K562 (cell line): Measurements from ENCODE around the gene MMEL1. TPM values are rescaled to one million over a fixed set of nuclear protein-coding genes. Genes with fewer than 3 reads are reported as not detected.

Experiments used
- ATAC-seq: fragments of 200-7000 bp; cut with Tn5 transposase; 3 replicates; pipeline ENCODE4 v1.9.1; 2020; ENCODE audit warnings: moderate library complexity
- BruUV-seq: library from RNA; stranded (reverse); fragments of 400-500 nt; replicated peaks from 2 replicates; lab custom pipeline; 2021; lab: Mats Ljungman, UMichigan
- CTCF ChIA-PET: fragments of 300-600 bp; formaldehyde crosslinking; extraction: SDS; loops from one replicate; lab custom pipeline; 2021; ENCODE audit warnings: low intra/inter-chr PET ratio; lab: Yijun Ruan, JAX
- POLR2A ChIA-PET: fragments of 300-600, 350-650 bp; sonication (Branson Sonifier 250); formaldehyde crosslinking; extraction: SDS; loops from one replicate; lab custom pipeline; 2021; ENCODE audit warnings: antibody characterized with exemption, inconsistent platforms; lab: Yijun Ruan, JAX
- DNase-seq, 4 experiments: peaks; one replicate each; pipeline versions ENCODE4 v3.0.0 to v3.0.0-alpha.2; 2011 to 2018; ENCODE audit warnings: low spot score in 3 of 4, mixed read lengths in 3 of 4; ENCODE audit errors: extremely low read depth in 1 of 4
- FAIRE-seq: peaks from 2 replicates; lab custom pipeline; 2011; peaks lifted over from hg19 to GRCh38; lab: Jason Lieb, UNC
- H2AFZ ChIP-seq: 2 replicates; pipeline ENCODE4 v1.6.0; 2011; ENCODE audit warnings: low read depth, low read length, control low read depth, inconsistent platforms
- H3K27ac ChIP-seq: fragments of 200-600 bp; 3 replicates; pipeline ENCODE4 v1.8.0; 2011; ENCODE audit warnings: low read depth, mild to moderate bottlenecking, control low read depth, inconsistent platforms, low read length, moderate library complexity, mixed read lengths; ENCODE audit errors: extremely low read depth
- H3K27me3 ChIP-seq, 2 experiments: fragments of 300-600 bp in 1 of 2; 2 replicates in 1 of 2; 3 replicates in 1 of 2; pipeline versions ENCODE4 v1.6.0 to v1.8.0; 2011; ENCODE audit warnings: inconsistent platforms in 2 of 2, low read length in 2 of 2, mild to moderate bottlenecking in 1 of 2, mixed read lengths in 1 of 2, moderate library complexity in 1 of 2; ENCODE audit not compliant: control insufficient read depth in 2 of 2, insufficient read depth in 2 of 2
- H3K36me3 ChIP-seq: fragments of 300-600 bp; 3 replicates; pipeline ENCODE4 v1.8.0; 2011; ENCODE audit warnings: mild to moderate bottlenecking, low read length, inconsistent platforms; ENCODE audit not compliant: control insufficient read depth, insufficient read depth
- H3K4me1 ChIP-seq, 2 experiments: fragments of 200-600 bp in 1 of 2; replicated peaks in 1 of 2; 2 replicates in 1 of 2; 3 replicates in 1 of 2; pipeline versions ENCODE4 v1.5.1 to v1.8.0; 2011; ENCODE audit warnings: inconsistent platforms in 2 of 2, low read length in 2 of 2, mild to moderate bottlenecking in 1 of 2, mixed read lengths in 1 of 2, moderate library complexity in 1 of 2; ENCODE audit not compliant: control insufficient read depth in 2 of 2, insufficient read depth in 2 of 2
- H3K4me2 ChIP-seq: 2 replicates; pipeline ENCODE4 v1.6.1; 2011; ENCODE audit warnings: low read length, control low read depth, inconsistent platforms, mixed read lengths; ENCODE audit not compliant: insufficient read depth
- H3K4me3 ChIP-seq: fragments of 200-600 bp; sonication (generic), shearing (Covaris generic); 2 replicates; pipeline ENCODE4 v1.5.1; 2016; ENCODE audit warnings: control low read depth, inconsistent platforms
- H3K79me2 ChIP-seq: fragments of 200-600 bp; 3 replicates; pipeline ENCODE4 v1.8.0; 2011; ENCODE audit warnings: low read length, inconsistent platforms; ENCODE audit not compliant: control insufficient read depth, insufficient read depth
- H3K9ac ChIP-seq, 2 experiments: 2 replicates each; pipeline versions ENCODE4 v1.6.0 to v1.6.1; 2011; ENCODE audit warnings: low read depth in 2 of 2, low read length in 2 of 2, control low read depth in 1 of 2, inconsistent platforms in 1 of 2, mild to moderate bottlenecking in 1 of 2, mixed read lengths in 1 of 2; ENCODE audit not compliant: insufficient read depth in 1 of 2
- H3K9me1 ChIP-seq: one replicate; pipeline ENCODE4 v1.6.0; 2011; ENCODE audit warnings: inconsistent platforms, mild to moderate bottlenecking, low read length, moderate library complexity; ENCODE audit not compliant: control insufficient read depth, insufficient read depth
- H3K9me3 ChIP-seq: replicated peaks from 2 replicates; pipeline ENCODE4 v1.5.1; 2011; ENCODE audit warnings: low read depth, low read length, inconsistent platforms; ENCODE audit not compliant: control insufficient read depth, insufficient read depth
- H4K20me1 ChIP-seq: replicated peaks from 2 replicates; pipeline ENCODE4 v1.6.1; 2011; ENCODE audit warnings: low read length, inconsistent platforms, mixed read lengths; ENCODE audit not compliant: control insufficient read depth, insufficient read depth
- CBX5 ChIP-seq: IDR thresholded peaks from 2 replicates; pipeline ENCODE4 v1.6.1; 2014; ENCODE audit warnings: low read depth, borderline replicate concordance
- CTCF ChIP-seq, 3 experiments: IDR thresholded peaks in 2 of 3; conservative IDR thresholded peaks in 1 of 3; 2 replicates each; pipeline ENCODE4 v1.5.1; 2011 to 2012; ENCODE audit warnings: low read length in 3 of 3, mild to moderate bottlenecking in 3 of 3, control low read depth in 2 of 3, improper control_type of control experiment in 1 of 3, inconsistent platforms in 1 of 3, low read depth in 1 of 3, mixed read lengths in 1 of 3, moderate library complexity in 1 of 3; ENCODE audit not compliant: insufficient read depth in 2 of 3
- FOXM1 ChIP-seq, 2 experiments: fragments of 450-650 bp in 1 of 2; sonication (generic) in 1 of 2; formaldehyde crosslinking in 1 of 2; IDR thresholded peaks; 2 replicates each; pipeline versions ENCODE4 v1.6.1 to v1.9.0; 2017 to 2022; ENCODE audit warnings: low read depth in 2 of 2, mild to moderate bottlenecking in 2 of 2, missing genetic modification reagents in 1 of 2, moderate library complexity in 1 of 2
- GTF2E2 ChIP-seq: fragments of 200-800 bp; sonication (Bioruptor generic); IDR thresholded peaks from 2 replicates; pipeline ENCODE4 v1.6.1; 2016; ENCODE audit warnings: missing genetic modification characterization, missing compliant biosample characterization
- MITF ChIP-seq: IDR thresholded peaks from 2 replicates; pipeline ENCODE4 v1.6.1; 2014; ENCODE audit warnings: antibody characterized with exemption
- RNF219 ChIP-seq: fragments of 250-450 bp; sonication (Bioruptor Pico); IDR thresholded peaks from 2 replicates; pipeline ENCODE4 v1.5.0; 2022; ENCODE audit warnings: mild to moderate bottlenecking
- SP1 ChIP-seq: sonication (generic); formaldehyde crosslinking; IDR thresholded peaks from 2 replicates; pipeline ENCODE4 v1.8.1; 2022; ENCODE audit warnings: mild to moderate bottlenecking, missing genetic modification reagents
- SRSF7 ChIP-seq: fragments of 200-400 bp; formaldehyde crosslinking; optimal IDR thresholded peaks from 2 replicates; pipeline ENCODE3; 2017; ENCODE audit warnings: mild to moderate bottlenecking, low read depth, low read length
- ZFX ChIP-seq: sonication (generic); formaldehyde crosslinking; IDR thresholded peaks from 2 replicates; pipeline ENCODE4 v1.8.0; 2022; ENCODE audit warnings: mild to moderate bottlenecking, missing genetic modification reagents, moderate library complexity
- ZNF695 ChIP-seq: fragments of 450-650 bp; formaldehyde crosslinking; IDR thresholded peaks from 2 replicates; pipeline ENCODE4 v1.4.0; 2020; ENCODE audit warnings: mild to moderate bottlenecking, moderate library complexity
- ZNF76 ChIP-seq: fragments of 250-450 bp; sonication (Bioruptor Pico); IDR thresholded peaks from 2 replicates; pipeline ENCODE4 v1.4.0; 2020; ENCODE audit warnings: mild to moderate bottlenecking, moderate library complexity, borderline replicate concordance
- WGBS: fragments of 100-300 bp; shearing (Covaris generic); methylation state at CpG from one replicate; pipeline ENCODE4 v1.1.6; 2016; ENCODE audit warnings: low coverage, mixed read lengths; ENCODE audit not compliant: insufficient coverage; ENCODE audit errors: missing lambda C conversion rate; 5-methylcytosine and 5-hydroxymethylcytosine counted together
- in situ Hi-C: fragments of 300-500 bp; cut with MboI; formaldehyde crosslinking; loops from 4 replicates; pipeline ENCODE4 v1.15.0; 2018; ENCODE audit warnings: inconsistent platforms, mixed read lengths
- intact Hi-C: fragments of 100-400 bp; cut with micrococcal nuclease; formaldehyde crosslinking; loops from 2 replicates; pipeline ENCODE4 v1.14.2; 2022
- polyA plus RNA-seq, 8 experiments: library from polyadenylated mRNA; depleted of rRNA in 4 of 8; stranded (reverse) in 5 of 8; unstranded in 3 of 8; fragments of >200 nt; fragmentation: Nextera tagmentation in 2 of 8; fragmentation: Illumina TruSeq in 1 of 8; extraction: Ambion mirVana in 2 of 8; extraction: Trizol in 1 of 8; gene quantifications; 2 replicates each; pipeline versions ENCODE4 v1.2.1 to v1.2.3, GENCODE V29; 2011 to 2014; ENCODE audit warnings: inconsistent platforms in 1 of 8, missing spikeins in 1 of 8
- total RNA-seq, 7 experiments: library from RNA; depleted of rRNA in 6 of 7; stranded (reverse); fragments of >200 nt in 6 of 7; fragmentation: Illumina TruSeq in 2 of 7; extraction: Trizol in 2 of 7; gene quantifications; 2 replicates each; pipeline versions ENCODE4 v1.2.1 to v1.2.3, GENCODE V29; 2011 to 2021; ENCODE audit warnings: low replicate concordance in 1 of 7

The MMEL1 gene
- total and polyA plus RNA-seq, 9 of the 15 experiments (the other 6 are each of a cell fraction or from before 2014, with no cell fraction given), result not detected

GRCh38 chr1:2547210-2548067 is 85.4 kb downstream of the MMEL1 start (continued):
- TF ChIP-seq MITF, result no peak

DNA sequence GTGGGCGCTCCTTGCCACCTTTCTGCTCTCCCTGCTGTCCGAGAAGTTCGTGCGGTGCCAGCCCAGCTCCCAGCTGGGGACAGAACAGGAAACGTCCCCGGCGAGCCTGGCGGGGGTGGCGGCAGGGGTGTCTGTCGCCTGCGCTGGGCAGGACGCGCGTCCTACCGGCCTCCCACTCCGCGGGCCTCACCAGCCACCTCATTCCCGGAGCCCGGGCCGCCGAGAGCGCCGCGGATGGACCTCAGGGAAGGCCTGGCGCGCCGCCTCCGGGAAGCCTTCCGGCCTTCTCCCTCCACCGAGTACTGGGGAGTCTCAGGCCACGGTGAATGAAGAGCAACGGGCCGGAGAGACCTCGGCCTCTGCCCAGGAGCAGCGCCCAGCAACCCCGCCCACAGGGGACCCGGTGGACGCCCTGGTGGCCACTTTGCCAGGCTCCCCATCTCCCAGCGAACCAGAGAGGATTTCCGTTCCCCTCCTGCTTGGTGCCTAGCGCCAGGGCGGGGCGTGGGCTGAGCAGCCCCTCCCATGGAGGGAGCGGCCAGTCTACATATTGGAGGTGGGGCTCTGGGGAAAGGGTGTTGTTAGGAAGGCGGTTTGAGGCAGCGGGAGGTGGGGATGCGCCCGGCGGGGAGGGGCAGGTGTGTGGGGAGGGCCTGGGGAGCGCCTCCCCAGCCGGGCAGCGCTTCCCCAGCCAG is 86.2 kb downstream of the MMEL1 start:
- DNase-seq, result peak; percentile 92 to 98 (median 96)
- ChIA-PET POLR2A (interaction anchor here (0.6 to 1.7 kb wide), 12 partner anchors 10 to 345 kb away, joined by 3 to 6 read pairs (median 4); partner anchors contain the start of genes PANK4 and TNFRSF14), CTCF (interaction anchor here (3.0 kb wide), 1 partner anchor 133 kb away, joined by 36 read pairs; the partner anchor contains the start of gene PEX10)
- WGBS, result under 1% methylated on average over 46 of the region's 52 CpGs
- peak; percentile 85 for ATAC-seq
- Histone ChIP-seq H4K20me1 (no peaks in the 10 kb centered on the region; the same call in 1 of the 2 replicates), H3K79me2 (peaks cover 9% of the 10 kb centered on the region; the same call in 1 of the 3 replicates), H3K9me3 (no peaks in the 10 kb centered on the region), H3K27ac (peak overlapping the region; percentile 79), H3K4me3 (peak overlapping the region; percentile 62), H3K36me3 (no peaks in the 10 kb centered on the region), H3K4me2 (peak overlapping the region; percentile 87), H3K9me1 (peaks cover 7% of the 10 kb centered on the region), H2AFZ (peak overlapping the region; percentile 77), H3K9ac (peak overlapping the region; percentile 66 to 87), H3K4me1 (peaks cover 64 to 85% of the 10 kb centered on the region in 2 experiments), H3K27me3 (no peaks in the 10 kb centered on the region)
- intact Hi-C loops, result loop anchor here (1.0 to 10.0 kb wide), 4 partner anchors 20 to 352 kb away; partner anchors contain the start of genes FAAP20, PANK4 and PRXL2B
- in situ Hi-C loops, result loop anchor here (25.0 kb wide), 1 partner anchor 359 kb away; the partner anchor contains the start of gene FAAP20
- peak; percentile 96 for FAIRE-seq
- BruUV-seq, result TSS peak; percentile 90
- TF ChIP-seq CTCF (IDR thresholded peaks at IDR 0.05 in 2 of 3, conservative IDR thresholded peaks at IDR 0.05 in 1 of 3; ENCODE audit: insufficient read depth in 2 of 3, low read depth in 1 of 3, low read length in 3 of 3), result peak in 1 of 3 experiments; percentile 20; a peak in 2 of 6 replicates
- TF ChIP-seq GTF2E2 (tag), result 0 out of 2 replicates have a peak, but pooled peaks have one; percentile 30
- TF ChIP-seq SRSF7, result no peak
- peak; percentile 74 for TF ChIP-seq ZFX (CRISPR knock-in tag)
- no peak for TF ChIP-seq CBX5
- no peak for TF ChIP-seq RNF219 (CRISPR knock-in tag)
- TF ChIP-seq SP1, result peak; percentile 71
- no peak for TF ChIP-seq FOXM1 (IDR thresholded peaks at IDR 0.05; ENCODE audit: low read depth)
- peak; percentile 73; the same call in 1 of the 2 replicates for TF ChIP-seq FOXM1 (CRISPR knock-in tag; IDR thresholded peaks at IDR 0.05; ENCODE audit: low read depth)
- TF ChIP-seq ZNF695 (CRISPR knock-in tag), result 0 out of 2 replicates have a peak, but pooled peaks have one; percentile 25
- peak; percentile 56; the same call in 1 of the 2 replicates for TF ChIP-seq ZNF76
